NCI-H446 (cell line): ENCODE measurements around the gene EPS8L2.

Experiments used
- DNase-seq, 2 experiments: peaks; one replicate each; lab custom pipeline; 2025; lab: John Stamatoyannopoulos, UW

Gene EPS8L2

GRCh38 chr11:704781-705645 lies 1.0 kb upstream of the EPS8L2 start:
- DNase-seq, result no peak

- no peak for DNase-seq
These were observed 467 bp downstream of the EPS8L2 start for GRCh38 chr11:706439-706956.

GRCh38 chr11:706957-707816 lies 1.2 kb downstream of the EPS8L2 start:
- DNase-seq, result no peak

GRCh38 chr11:707817-708420 lies 1.9 kb downstream of the EPS8L2 start:
- no peak for DNase-seq

GRCh38 chr11:708511-708910 lies 2.5 kb downstream of the EPS8L2 start:
- DNase-seq, result no peak

GRCh38 chr11:709109-709997 lies 3.3 kb downstream of the EPS8L2 start:
- DNase-seq, result no peak

GRCh38 chr11:714436-714835 lies 8.4 kb downstream of the EPS8L2 start:
- no peak for DNase-seq

GRCh38 chr11:719214-720016 lies 13.4 kb downstream of the EPS8L2 start:
- no peak for DNase-seq

- no peak for DNase-seq
These were observed 14.1 kb downstream of the EPS8L2 start for GRCh38 chr11:720017-720641.

- DNase-seq, result no peak
These were observed 14.7 kb downstream of the EPS8L2 start for GRCh38 chr11:720642-721246.

- no peak for DNase-seq
These were observed 15.3 kb downstream of the EPS8L2 start for GRCh38 chr11:721247-721740.

GRCh38 chr11:721741-722345 lies 15.8 kb downstream of the EPS8L2 start:
- DNase-seq, result no peak

GRCh38 chr11:722346-722811 lies 16.3 kb downstream of the EPS8L2 start:
- no peak for DNase-seq

- peak in 1 of 2 experiments; percentile 48 for DNase-seq
These were observed 17.3 kb downstream of the EPS8L2 start for GRCh38 chr11:723120-723883.

GRCh38 chr11:724049-724777 lies 18.2 kb downstream of the EPS8L2 start:
- no peak for DNase-seq

- DNase-seq, result no peak
These were observed 18.9 kb downstream of the EPS8L2 start for GRCh38 chr11:724778-725386.
